Measurements from ENCODE around the gene GRM4.

GRM4 gene

DNA sequence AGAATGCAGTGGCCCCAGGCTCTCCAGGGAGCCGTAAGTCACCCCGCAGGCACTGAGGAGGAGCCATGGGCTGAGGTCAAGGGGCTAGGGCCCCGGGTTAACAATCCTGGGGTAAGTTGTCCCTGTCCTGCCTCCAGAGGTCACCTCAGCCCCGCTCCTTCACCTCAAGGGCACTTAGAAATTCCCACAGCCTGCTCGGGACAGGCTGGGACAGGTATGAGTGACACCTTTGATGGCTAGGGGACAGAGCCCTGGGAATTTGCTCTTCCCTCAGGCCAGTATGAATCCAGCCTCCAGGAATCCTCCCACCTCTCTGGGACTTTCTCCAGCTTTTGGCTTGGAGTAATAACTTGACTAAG lies 3.5 kb upstream of the GRM4 start:
- peaks cover 57 to 72% of the 10 kb centered on the region in 2 donors for H3K27me3 ChIP-seq (ENCODE audit: control insufficient read depth in 1 of 2, insufficient read depth in 2 of 2, low read length in 2 of 2)
- no peaks in the 10 kb centered on the region for H3K9me3 ChIP-seq (ENCODE audit: control insufficient read depth in 1 of 2, low read length in 2 of 2)
- peaks cover under 1 to 13% of the 10 kb centered on the region in 2 donors for H3K4me1 ChIP-seq (ENCODE audit: control insufficient read depth in 1 of 2, insufficient read depth in 2 of 2, low read length in 2 of 2)
- no peaks in the 10 kb centered on the region for H3K36me3 ChIP-seq (ENCODE audit: control insufficient read depth in 1 of 2, insufficient read depth in 2 of 2, low read length in 2 of 2)
- H3K27ac ChIP-seq (ENCODE audit: low read depth, low read length) = no peak overlapping the region
- H3K4me3 ChIP-seq (ENCODE audit: low read depth in 1 of 2, low read length in 2 of 2) = no peak overlapping the region
- no peak overlapping the region for H3K9ac ChIP-seq (ENCODE audit: low read depth in 1 of 2, low read length in 2 of 2)

DNA sequence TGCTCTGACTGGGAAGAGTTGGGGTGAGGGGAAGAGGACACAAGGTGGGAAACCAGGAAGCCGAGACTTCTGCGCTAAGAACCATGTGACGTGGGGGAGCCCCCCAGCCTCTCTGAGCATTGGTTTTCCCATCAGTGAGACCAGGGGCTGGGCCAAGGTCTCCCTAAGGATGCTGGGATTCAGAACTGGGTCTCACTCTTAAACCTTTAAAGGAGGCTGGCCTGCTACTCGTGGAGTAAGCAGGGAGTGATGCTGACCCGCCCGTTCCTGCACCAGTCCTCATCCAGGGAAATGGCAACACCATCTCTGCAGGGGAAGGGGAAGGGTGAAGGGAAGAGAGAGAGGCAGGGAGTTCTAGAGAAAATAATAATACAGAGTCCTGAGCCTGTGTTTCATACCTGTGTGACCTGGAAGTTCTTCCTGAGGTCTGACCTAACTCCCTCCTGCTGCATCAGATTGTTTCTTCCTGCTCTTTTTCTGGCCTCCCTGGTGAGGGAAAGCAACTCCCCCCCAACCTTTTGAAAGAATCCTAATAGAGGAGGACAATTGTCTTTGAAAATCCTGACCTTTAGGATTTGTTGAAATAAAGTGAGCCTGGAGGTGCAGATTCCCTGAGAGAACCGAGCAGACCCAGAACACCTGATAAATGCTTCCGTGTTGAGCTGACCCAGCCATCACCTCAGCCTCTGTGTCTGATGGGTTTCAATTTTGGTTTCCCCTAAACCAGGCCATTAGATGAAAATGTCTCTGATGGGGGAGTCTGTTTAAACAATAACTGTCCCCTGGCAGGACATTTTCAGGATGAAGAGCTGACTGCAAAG lies 3.0 kb upstream of the GRM4 start:
- Histone ChIP-seq H3K9ac (ENCODE audit: low read depth in 1 of 2, low read length in 2 of 2) (no peak overlapping the region), H3K4me1 (ENCODE audit: control insufficient read depth in 1 of 2, insufficient read depth in 2 of 2, low read length in 2 of 2) (peaks cover under 1 to 17% of the 10 kb centered on the region in 2 donors), H3K27ac (ENCODE audit: low read depth, low read length) (no peak overlapping the region), H3K9me3 (ENCODE audit: control insufficient read depth in 1 of 2, low read length in 2 of 2) (no peaks in the 10 kb centered on the region), H3K36me3 (ENCODE audit: control insufficient read depth in 1 of 2, insufficient read depth in 2 of 2, low read length in 2 of 2) (no peaks in the 10 kb centered on the region), H3K4me3 (ENCODE audit: low read depth in 1 of 2, low read length in 2 of 2) (no peak overlapping the region), H3K27me3 (ENCODE audit: control insufficient read depth in 1 of 2, insufficient read depth in 2 of 2, low read length in 2 of 2) (peaks cover 57 to 72% of the 10 kb centered on the region in 2 donors)

DNA sequence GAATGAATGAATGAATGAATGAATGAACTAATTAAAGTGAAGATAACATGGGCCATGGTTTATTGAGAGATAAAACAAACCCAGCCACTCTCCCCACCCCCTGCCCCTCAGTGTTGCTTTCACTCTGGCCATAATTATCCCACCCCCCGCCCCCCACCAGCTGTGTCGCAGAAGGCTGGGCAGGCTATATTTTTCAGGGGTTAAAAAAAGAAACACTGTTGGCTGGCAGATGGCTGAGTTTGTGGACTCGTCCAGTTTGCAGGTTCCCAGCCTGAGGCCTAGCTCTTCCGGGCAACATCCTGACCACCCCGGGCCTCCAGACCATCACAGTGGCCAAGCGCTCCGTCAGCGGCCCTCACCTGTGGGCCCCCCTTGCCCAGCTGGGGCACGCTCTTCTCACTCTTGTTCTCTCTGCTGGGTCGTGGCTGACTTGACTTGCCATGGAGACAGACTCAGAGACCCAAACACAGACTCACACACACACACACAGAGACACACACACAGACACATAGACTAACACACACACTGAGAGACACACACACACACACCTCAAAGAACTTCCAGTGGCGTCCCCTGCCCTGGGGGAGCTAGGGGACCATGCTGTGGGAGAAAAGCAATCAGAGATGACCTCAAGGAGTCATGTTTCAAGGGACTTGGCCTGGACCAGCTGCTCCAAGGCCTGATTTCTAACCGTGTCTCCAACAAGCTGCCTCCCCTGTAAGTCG lies 2.2 kb upstream of the GRM4 start:
- Histone ChIP-seq H3K9me3 (ENCODE audit: control insufficient read depth in 1 of 2, low read length in 2 of 2) (no peaks in the 10 kb centered on the region), H3K9ac (ENCODE audit: low read depth in 1 of 2, low read length in 2 of 2) (no peak overlapping the region), H3K36me3 (ENCODE audit: control insufficient read depth in 1 of 2, insufficient read depth in 2 of 2, low read length in 2 of 2) (no peaks in the 10 kb centered on the region), H3K4me3 (ENCODE audit: low read depth in 1 of 2, low read length in 2 of 2) (no peak overlapping the region), H3K27me3 (ENCODE audit: control insufficient read depth in 1 of 2, insufficient read depth in 2 of 2, low read length in 2 of 2) (peaks cover 63 to 78% of the 10 kb centered on the region in 2 donors), H3K4me1 (ENCODE audit: control insufficient read depth in 1 of 2, insufficient read depth in 2 of 2, low read length in 2 of 2) (peaks cover 7 to 22% of the 10 kb centered on the region in 2 donors), H3K27ac (ENCODE audit: low read depth, low read length) (no peak overlapping the region)

DNA sequence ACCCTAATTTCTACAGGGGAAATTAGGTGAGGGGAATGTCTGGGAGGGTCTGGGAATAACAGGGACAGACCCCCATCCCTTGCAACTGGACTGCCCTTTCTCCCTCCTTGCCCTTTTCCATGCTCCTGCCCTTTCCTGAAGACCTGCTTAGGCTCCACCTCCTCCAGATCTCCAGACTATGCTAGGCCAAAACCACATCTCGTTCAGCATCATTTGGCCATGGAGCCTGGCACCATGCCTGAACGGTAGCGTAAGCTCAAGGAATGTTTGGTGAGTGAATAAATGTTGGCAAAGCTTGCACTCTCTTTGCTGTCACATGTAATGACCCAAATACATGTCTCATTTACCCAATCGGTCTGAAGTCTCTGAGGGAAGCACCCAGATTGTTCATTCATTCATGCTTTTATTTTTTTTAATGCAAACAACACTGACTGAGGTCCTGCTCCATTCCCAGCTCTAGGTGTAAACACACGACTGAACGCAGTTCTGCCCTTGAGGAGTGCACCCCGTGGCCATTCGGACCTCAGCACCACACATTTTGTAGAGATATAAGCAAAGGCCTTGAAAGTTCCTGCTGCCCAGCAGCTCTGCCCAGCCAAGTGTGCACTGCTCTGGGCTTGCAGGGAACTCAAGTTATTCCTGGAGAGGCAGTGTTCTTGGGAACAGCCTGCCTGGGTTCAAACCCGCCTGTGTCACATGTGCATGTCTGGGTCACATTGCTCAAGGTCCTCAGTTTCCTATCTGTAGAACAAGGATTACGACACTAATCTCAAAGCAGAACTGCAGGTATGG lies 1.1 kb upstream of the GRM4 start:
- peaks cover 71 to 80% of the 10 kb centered on the region in 2 donors for H3K27me3 ChIP-seq (ENCODE audit: control insufficient read depth in 1 of 2, insufficient read depth in 2 of 2, low read length in 2 of 2)
- no peak overlapping the region for H3K4me3 ChIP-seq (ENCODE audit: low read depth in 1 of 2, low read length in 2 of 2)
- no peaks in the 10 kb centered on the region for H3K36me3 ChIP-seq (ENCODE audit: control insufficient read depth in 1 of 2, insufficient read depth in 2 of 2, low read length in 2 of 2)
- H3K9ac ChIP-seq (ENCODE audit: low read depth in 1 of 2, low read length in 2 of 2) = no peak overlapping the region
- H3K4me1 ChIP-seq (ENCODE audit: control insufficient read depth in 1 of 2, insufficient read depth in 2 of 2, low read length in 2 of 2) = peaks cover 7 to 27% of the 10 kb centered on the region in 2 donors
- H3K27ac ChIP-seq (ENCODE audit: low read depth, low read length) = no peak overlapping the region
- H3K9me3 ChIP-seq (ENCODE audit: control insufficient read depth in 1 of 2, low read length in 2 of 2) = no peaks in the 10 kb centered on the region

DNA sequence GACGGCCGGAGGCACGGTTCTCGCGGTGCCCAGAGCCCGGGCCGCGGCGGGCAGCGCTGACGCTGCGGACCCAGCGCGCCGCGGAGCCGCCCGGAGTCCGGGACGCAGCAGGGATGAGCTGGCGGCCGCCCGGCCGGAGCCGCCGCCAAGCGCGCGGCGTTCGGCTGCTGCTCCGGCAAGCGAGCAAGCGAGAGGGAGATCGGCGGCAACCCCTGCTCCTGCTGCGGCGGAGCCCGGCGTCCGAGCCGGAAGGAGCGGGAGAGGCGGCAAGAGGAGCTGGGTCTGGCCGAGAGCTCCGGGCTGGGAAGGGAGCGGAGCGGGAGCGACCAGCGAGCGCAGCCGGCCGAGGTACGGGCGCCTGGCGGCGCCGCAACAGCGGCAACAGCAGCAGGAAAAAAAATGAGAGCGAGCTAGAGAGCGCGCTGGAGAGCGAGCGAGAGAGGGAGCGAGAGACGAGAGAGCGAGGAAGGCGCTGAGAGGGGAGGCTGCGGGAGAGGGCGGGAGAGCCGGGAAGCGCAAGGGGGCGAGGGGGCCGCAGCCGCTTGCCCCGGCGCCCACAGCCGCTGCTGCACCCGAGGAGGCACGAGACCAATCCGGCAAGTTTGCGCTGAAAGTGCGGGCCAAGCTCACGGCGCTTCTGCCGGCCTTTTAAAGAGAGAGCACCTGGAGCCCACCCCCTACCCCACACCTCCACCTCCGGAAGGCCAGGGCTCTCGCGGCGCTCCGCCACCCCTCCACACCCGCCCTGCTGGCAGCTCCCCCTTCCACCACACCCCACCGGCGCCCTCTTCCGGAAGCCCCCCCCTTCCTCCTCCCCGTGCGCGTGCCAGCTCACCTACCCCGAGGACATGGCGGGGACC lies 496 bp downstream of the GRM4 start:
- no peaks in the 10 kb centered on the region for H3K9me3 ChIP-seq (ENCODE audit: control insufficient read depth in 1 of 2, low read length in 2 of 2)
- no peak overlapping the region for H3K27ac ChIP-seq (ENCODE audit: low read depth, low read length)
- H3K4me3 ChIP-seq (ENCODE audit: low read depth in 1 of 2, low read length in 2 of 2) = peak overlapping the region; percentile 43 to 48
- no peaks in the 10 kb centered on the region for H3K36me3 ChIP-seq (ENCODE audit: control insufficient read depth in 1 of 2, insufficient read depth in 2 of 2, low read length in 2 of 2)
- peaks cover 76 to 77% of the 10 kb centered on the region in 2 donors for H3K27me3 ChIP-seq (ENCODE audit: control insufficient read depth in 1 of 2, insufficient read depth in 2 of 2, low read length in 2 of 2)
- H3K4me1 ChIP-seq (ENCODE audit: control insufficient read depth in 1 of 2, insufficient read depth in 2 of 2, low read length in 2 of 2) = peaks cover 7 to 27% of the 10 kb centered on the region in 2 donors
- no peak overlapping the region for H3K9ac ChIP-seq (ENCODE audit: low read depth in 1 of 2, low read length in 2 of 2)

DNA sequence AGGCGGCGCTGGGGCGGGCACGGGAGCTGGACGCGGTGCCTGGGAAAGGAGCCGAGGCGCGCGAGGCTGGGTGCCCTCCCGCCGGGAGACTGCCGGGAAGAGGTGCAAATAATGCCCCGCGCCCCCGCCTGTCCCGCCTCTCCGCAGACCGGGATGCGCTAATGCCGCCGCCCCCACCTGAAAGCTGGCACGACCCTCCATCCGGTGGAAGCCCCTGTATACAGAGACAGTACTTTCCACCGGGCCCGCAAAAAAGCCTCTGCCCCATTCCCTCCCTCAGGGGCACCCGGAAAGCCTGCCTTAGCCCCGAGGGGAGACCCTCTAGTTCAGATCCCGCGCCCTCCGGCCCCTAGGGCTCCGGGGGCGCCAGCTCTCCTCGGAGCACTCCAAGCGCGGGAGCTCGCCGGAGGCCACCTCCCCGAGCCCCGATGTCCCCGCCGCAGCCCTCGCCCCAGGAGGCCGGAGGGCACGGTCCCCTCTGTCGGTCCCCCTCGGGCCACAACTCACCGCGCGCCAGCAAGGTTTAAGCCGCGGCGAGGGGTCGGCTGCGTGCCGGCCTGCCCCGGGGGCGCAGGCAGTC lies 1.2 kb downstream of the GRM4 start:
- Histone ChIP-seq H3K9me3 (ENCODE audit: control insufficient read depth in 1 of 2, low read length in 2 of 2) (no peaks in the 10 kb centered on the region), H3K4me3 (ENCODE audit: low read depth in 1 of 2, low read length in 2 of 2) (peak overlapping the region in 1 of 2 donors; percentile 21), H3K4me1 (ENCODE audit: control insufficient read depth in 1 of 2, insufficient read depth in 2 of 2, low read length in 2 of 2) (peaks cover 7 to 27% of the 10 kb centered on the region in 2 donors), H3K36me3 (ENCODE audit: control insufficient read depth in 1 of 2, insufficient read depth in 2 of 2, low read length in 2 of 2) (no peaks in the 10 kb centered on the region), H3K27ac (ENCODE audit: low read depth, low read length) (no peak overlapping the region), H3K9ac (ENCODE audit: low read depth in 1 of 2, low read length in 2 of 2) (no peak overlapping the region), H3K27me3 (ENCODE audit: control insufficient read depth in 1 of 2, insufficient read depth in 2 of 2, low read length in 2 of 2) (peaks cover 79% of the 10 kb centered on the region in 2 donors)

DNA sequence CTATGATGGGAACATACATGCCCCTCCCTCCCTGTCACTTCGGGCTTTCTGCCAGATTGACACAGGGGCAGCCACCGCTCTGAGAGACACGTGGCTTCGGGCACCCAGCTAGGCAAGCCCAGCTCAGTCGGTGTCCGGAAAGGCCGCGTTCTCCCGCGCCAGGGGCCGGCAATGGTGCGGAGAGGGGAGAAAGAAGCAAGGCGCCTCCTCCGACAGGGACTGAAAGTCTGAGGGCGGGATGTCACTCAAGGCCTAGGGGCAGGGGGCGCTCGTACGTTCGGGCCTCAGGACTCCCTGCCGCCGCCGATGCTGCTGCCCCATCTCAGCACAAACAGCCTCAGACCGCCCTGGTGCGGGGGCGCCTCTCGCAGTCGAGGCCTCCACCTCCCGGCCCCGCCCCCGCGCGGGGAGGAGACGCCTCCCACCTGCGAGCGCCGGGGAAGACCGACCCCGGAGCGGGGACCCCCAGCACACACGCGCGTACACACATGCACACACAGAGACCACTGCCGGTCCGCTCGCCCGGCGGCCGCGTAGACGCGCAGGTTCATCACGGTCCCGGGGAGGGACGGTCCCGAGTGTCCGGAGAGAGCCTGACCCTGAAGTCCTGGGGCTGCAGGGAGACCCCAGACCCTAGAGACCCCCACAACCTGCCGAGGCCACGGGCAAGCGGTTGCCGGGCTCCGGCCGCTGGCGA lies 1.9 kb downstream of the GRM4 start:
- H3K27ac ChIP-seq (ENCODE audit: low read depth, low read length) = no peak overlapping the region
- H3K4me1 ChIP-seq (ENCODE audit: control insufficient read depth in 1 of 2, insufficient read depth in 2 of 2, low read length in 2 of 2) = peaks cover 7 to 27% of the 10 kb centered on the region in 2 donors
- H3K4me3 ChIP-seq (ENCODE audit: low read depth in 1 of 2, low read length in 2 of 2) = peak overlapping the region in 1 of 2 donors; percentile 32
- H3K27me3 ChIP-seq (ENCODE audit: control insufficient read depth in 1 of 2, insufficient read depth in 2 of 2, low read length in 2 of 2) = peaks cover 76 to 83% of the 10 kb centered on the region in 2 donors
- no peak overlapping the region for H3K9ac ChIP-seq (ENCODE audit: low read depth in 1 of 2, low read length in 2 of 2)
- no peaks in the 10 kb centered on the region for H3K36me3 ChIP-seq (ENCODE audit: control insufficient read depth in 1 of 2, insufficient read depth in 2 of 2, low read length in 2 of 2)
- no peaks in the 10 kb centered on the region for H3K9me3 ChIP-seq (ENCODE audit: control insufficient read depth in 1 of 2, low read length in 2 of 2)

DNA sequence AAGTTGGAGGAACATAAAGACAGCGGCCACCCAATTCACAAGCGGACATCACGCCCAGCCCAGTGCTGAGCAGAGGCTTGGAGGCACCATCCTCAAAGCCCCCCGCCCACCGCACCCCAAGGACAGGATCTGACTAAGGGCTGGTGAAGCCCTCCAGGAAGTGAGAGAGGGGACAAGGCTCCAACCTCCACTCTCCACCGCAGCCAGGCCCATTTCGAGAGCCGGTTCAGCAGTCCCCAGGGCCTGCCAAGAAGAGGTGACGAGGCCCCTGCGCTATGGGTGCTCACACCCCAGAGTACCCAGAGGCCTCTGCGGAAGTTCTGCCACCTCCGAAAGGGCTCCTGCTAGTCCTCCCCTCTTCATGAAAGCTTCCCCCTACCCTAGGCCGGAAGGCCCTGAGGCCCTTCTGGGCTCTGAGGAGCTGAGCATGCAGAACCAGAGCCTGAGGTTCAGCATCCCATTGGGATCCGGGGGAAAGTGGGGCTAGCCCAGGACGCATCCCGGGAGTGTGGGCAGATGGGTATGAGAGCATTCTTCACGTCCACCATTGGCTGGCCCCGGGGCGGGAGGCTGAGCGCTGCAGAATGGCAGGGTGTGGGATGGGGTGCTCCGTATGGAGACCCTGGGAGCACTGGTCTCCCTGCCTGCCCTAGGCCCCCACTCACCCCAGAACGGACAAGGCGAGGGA lies 2.5 kb downstream of the GRM4 start:
- Histone ChIP-seq H3K9me3 (ENCODE audit: control insufficient read depth in 1 of 2, low read length in 2 of 2) (no peaks in the 10 kb centered on the region), H3K27ac (ENCODE audit: low read depth, low read length) (no peak overlapping the region), H3K27me3 (ENCODE audit: control insufficient read depth in 1 of 2, insufficient read depth in 2 of 2, low read length in 2 of 2) (peaks cover 81 to 86% of the 10 kb centered on the region in 2 donors), H3K4me1 (ENCODE audit: control insufficient read depth in 1 of 2, insufficient read depth in 2 of 2, low read length in 2 of 2) (peaks cover 7 to 27% of the 10 kb centered on the region in 2 donors), H3K9ac (ENCODE audit: low read depth in 1 of 2, low read length in 2 of 2) (no peak overlapping the region), H3K36me3 (ENCODE audit: control insufficient read depth in 1 of 2, insufficient read depth in 2 of 2, low read length in 2 of 2) (no peaks in the 10 kb centered on the region), H3K4me3 (ENCODE audit: low read depth in 1 of 2, low read length in 2 of 2) (no peak overlapping the region)
